GM23338 (cell line): Measurements from ENCODE around the gene NEK7. TPM values are rescaled to one million over a fixed set of nuclear protein-coding genes. Genes with fewer than 3 reads are reported as not detected.

Experiments
- ATAC-seq: fragments of 200-7000 bp; cut with Tn5 transposase; 3 replicates; pipeline ENCODE4 v1.9.1; 2020
- DNase-seq: peaks from one replicate; pipeline ENCODE4 v3.0.0-alpha.2; 2015; ENCODE audit warnings: low spot score
- H2AFZ ChIP-seq: fragments of 200-600 bp; sonication (generic); 2 replicates; pipeline ENCODE4 v1.8.0; 2016; ENCODE audit warnings: antibody characterized with exemption, mild to moderate bottlenecking, moderate library complexity
- H3F3A ChIP-seq: fragments of 200-600 bp; sonication (generic); replicated peaks from 2 replicates; pipeline ENCODE4 v1.8.0; 2017; ENCODE audit warnings: antibody characterized with exemption, mixed run types, low read depth
- H3K27ac ChIP-seq: fragments of 200-600 bp; sonication (generic); 2 replicates; pipeline ENCODE4 v1.6.1; 2016; ENCODE audit warnings: low read depth
- H3K27me3 ChIP-seq: fragments of 200-600 bp; sonication (generic); 2 replicates; pipeline ENCODE4 v1.8.0; 2016; ENCODE audit warnings: mild to moderate bottlenecking, mixed run types, moderate library complexity; ENCODE audit not compliant: insufficient read depth
- H3K36me3 ChIP-seq: fragments of 200-600 bp; sonication (generic); 2 replicates; pipeline ENCODE4 v1.8.0; 2016; ENCODE audit warnings: mild to moderate bottlenecking; ENCODE audit not compliant: insufficient read depth
- H3K4me1 ChIP-seq: fragments of 200-600 bp; sonication (generic); 2 replicates; pipeline ENCODE4 v1.8.0; 2016; ENCODE audit warnings: mild to moderate bottlenecking, moderate library complexity; ENCODE audit not compliant: insufficient read depth
- H3K4me2 ChIP-seq: fragments of 200-600 bp; sonication (generic); 2 replicates; pipeline ENCODE4 v1.7.1; 2017; ENCODE audit warnings: mixed run types
- H3K4me3 ChIP-seq: fragments of 200-600 bp; sonication (generic); 2 replicates; pipeline ENCODE4 v1.6.1; 2016; ENCODE audit warnings: mixed run types
- H3K79me2 ChIP-seq: fragments of 200-600 bp; sonication (generic); replicated peaks from 2 replicates; pipeline ENCODE4 v1.8.0; 2017; ENCODE audit warnings: mild to moderate bottlenecking; ENCODE audit not compliant: insufficient read depth
- H3K9me2 ChIP-seq: fragments of 200-600 bp; sonication (generic); 2 replicates; pipeline ENCODE4 v1.8.0; 2017; ENCODE audit not compliant: insufficient read depth
- H4K20me1 ChIP-seq: fragments of 200-600 bp; sonication (generic); replicated peaks from 2 replicates; pipeline ENCODE4 v1.8.0; 2017; ENCODE audit warnings: mild to moderate bottlenecking; ENCODE audit not compliant: insufficient read depth
- H3K27ac Mint-ChIP-seq: 2 replicates; pipeline ENCODE4 v1.8.0; 2020; ENCODE audit warnings: inconsistent platforms, mild to moderate bottlenecking, moderate library complexity, mixed read lengths
- H3K27me3 Mint-ChIP-seq: 3 replicates; pipeline ENCODE4 v1.8.0; 2022; ENCODE audit warnings: low read depth, mild to moderate bottlenecking, moderate library complexity, mixed read lengths, inconsistent platforms; ENCODE audit not compliant: insufficient read depth, poor library complexity
- H3K36me3 Mint-ChIP-seq: 3 replicates; pipeline ENCODE4 v1.8.0; 2021; ENCODE audit warnings: low read depth, mild to moderate bottlenecking, inconsistent platforms, moderate library complexity, mixed read lengths
- H3K4me1 Mint-ChIP-seq: 3 replicates; pipeline ENCODE4 v1.8.0; 2020; ENCODE audit warnings: mild to moderate bottlenecking, inconsistent platforms, mixed read lengths
- H3K4me3 Mint-ChIP-seq: 3 replicates; pipeline ENCODE4 v1.8.0; 2021; ENCODE audit warnings: moderate library complexity, mild to moderate bottlenecking, inconsistent platforms, mixed read lengths
- H3K9me3 Mint-ChIP-seq: 3 replicates; pipeline ENCODE4 v1.8.0; 2020; ENCODE audit warnings: moderate library complexity, mild to moderate bottlenecking, inconsistent platforms, mixed read lengths
- CTCF ChIP-seq, 2 experiments: fragments of 200-600 bp in 1 of 2; sonication (generic) in 1 of 2; conservative IDR thresholded peaks; 2 replicates each; pipeline versions ENCODE4 v1.5.1 to v1.6.1; 2016 to 2017; ENCODE audit warnings: antibody characterized with exemption in 2 of 2, low read depth in 2 of 2, mild to moderate bottlenecking in 2 of 2, moderate library complexity in 1 of 2
- ETS1 ChIP-seq: IDR thresholded peaks from 2 replicates; pipeline ENCODE4 v1.6.1; 2016; ENCODE audit warnings: antibody characterized with exemption
- EZH2phosphoT487 ChIP-seq: fragments of 200-600 bp; sonication (generic); IDR thresholded peaks from one replicate; pipeline ENCODE4 v1.8.1; 2018; ENCODE audit warnings: antibody characterized with exemption; ENCODE audit not compliant: unreplicated experiment
- JUNB ChIP-seq: IDR thresholded peaks from one replicate; pipeline ENCODE4 v1.6.1; 2016; ENCODE audit warnings: antibody characterized with exemption; ENCODE audit not compliant: unreplicated experiment
- NANOG ChIP-seq: IDR thresholded peaks from 2 replicates; pipeline ENCODE4 v1.6.1; 2016; ENCODE audit warnings: antibody characterized with exemption, borderline replicate concordance
- POLR2AphosphoS5 ChIP-seq: IDR thresholded peaks from 2 replicates; pipeline ENCODE4 v1.6.1; 2016; ENCODE audit warnings: antibody characterized with exemption, low read depth
- REST ChIP-seq: IDR thresholded peaks from one replicate; pipeline ENCODE4 v1.6.1; 2018; ENCODE audit warnings: antibody characterized with exemption; ENCODE audit not compliant: unreplicated experiment
- ZNF114 ChIP-seq: fragments of 250-450 bp; sonication (Bioruptor Pico); IDR thresholded peaks from 2 replicates; pipeline ENCODE4 v1.5.0; 2020; ENCODE audit warnings: mild to moderate bottlenecking, moderate library complexity
- ZNF331 ChIP-seq: fragments of 250-450 bp; sonication (Bioruptor Pico); IDR thresholded peaks from 2 replicates; pipeline ENCODE4 v1.5.0; 2020; ENCODE audit warnings: low read depth, mild to moderate bottlenecking, moderate library complexity
- ZNF462 ChIP-seq: fragments of 250-450 bp; sonication (Bioruptor Pico); IDR thresholded peaks from 2 replicates; pipeline ENCODE4 v1.5.0; 2020; ENCODE audit warnings: mild to moderate bottlenecking, moderate library complexity
- polyA plus RNA-seq: library from polyadenylated mRNA; unstranded; fragments of >200 nt; fragmentation: Nextera tagmentation; extraction: Ambion mirVana; gene quantifications from 2 replicates; pipeline ENCODE4 v1.2.1, GENCODE V29; 2016
- total RNA-seq: library from RNA; depleted of rRNA; stranded (reverse); fragments of >200 nt; shearing (Covaris generic); gene quantifications from 2 replicates; pipeline ENCODE4 v1.2.3, GENCODE V29; 2014

NEK7 gene
- total and polyA plus RNA-seq, 2 experiments from 2014 or later = 4.8 to 15.3 TPM

- H3K27ac Mint-ChIP-seq = no peak overlapping the region
- H3K4me1 ChIP-seq = no peaks in the 10 kb centered on the region
- no peak overlapping the region for H3K4me3 Mint-ChIP-seq
- no peak overlapping the region for H3K4me3 ChIP-seq
- ATAC-seq = no peak
- H3K27ac ChIP-seq = no peak overlapping the region
- no peaks in the 10 kb centered on the region for H3F3A ChIP-seq
- H4K20me1 ChIP-seq = no peaks in the 10 kb centered on the region
- no peak overlapping the region for H3K4me2 ChIP-seq
- no peaks in the 10 kb centered on the region for H3K9me2 ChIP-seq
- H3K36me3 ChIP-seq = no peaks in the 10 kb centered on the region
- no peaks in the 10 kb centered on the region for H3K79me2 ChIP-seq
- peaks cover 5% of the 10 kb centered on the region for H3K4me1 Mint-ChIP-seq
- H2AFZ ChIP-seq = no peak overlapping the region
- TF ChIP-seq ZNF114 (CRISPR knock-in tag) = no peak
- TF ChIP-seq NANOG = no peak
- TF ChIP-seq CTCF (conservative IDR thresholded peaks at IDR 0.05; ENCODE audit: low read depth in 2 of 2) = no peak
- TF ChIP-seq JUNB = no peak
- TF ChIP-seq REST = no peak
- TF ChIP-seq EZH2phosphoT487 = no peak
- no peak for TF ChIP-seq ZNF462 (CRISPR knock-in tag)
- TF ChIP-seq ZNF331 (CRISPR knock-in tag) = no peak
- no peak for TF ChIP-seq ETS1
- TF ChIP-seq POLR2AphosphoS5 = no peak
- H3K27me3 Mint-ChIP-seq = no peaks in the 10 kb centered on the region
- no peaks in the 10 kb centered on the region for H3K27me3 ChIP-seq
- H3K36me3 Mint-ChIP-seq = no peaks in the 10 kb centered on the region
- no peak for DNase-seq
- H3K9me3 Mint-ChIP-seq = no peaks in the 10 kb centered on the region
Measured at GRCh38 chr1:198337886-198338285, 181.1 kb downstream of the NEK7 start.
